ENCODE measurements around the gene SUGCT.

Gene SUGCT

DNA sequence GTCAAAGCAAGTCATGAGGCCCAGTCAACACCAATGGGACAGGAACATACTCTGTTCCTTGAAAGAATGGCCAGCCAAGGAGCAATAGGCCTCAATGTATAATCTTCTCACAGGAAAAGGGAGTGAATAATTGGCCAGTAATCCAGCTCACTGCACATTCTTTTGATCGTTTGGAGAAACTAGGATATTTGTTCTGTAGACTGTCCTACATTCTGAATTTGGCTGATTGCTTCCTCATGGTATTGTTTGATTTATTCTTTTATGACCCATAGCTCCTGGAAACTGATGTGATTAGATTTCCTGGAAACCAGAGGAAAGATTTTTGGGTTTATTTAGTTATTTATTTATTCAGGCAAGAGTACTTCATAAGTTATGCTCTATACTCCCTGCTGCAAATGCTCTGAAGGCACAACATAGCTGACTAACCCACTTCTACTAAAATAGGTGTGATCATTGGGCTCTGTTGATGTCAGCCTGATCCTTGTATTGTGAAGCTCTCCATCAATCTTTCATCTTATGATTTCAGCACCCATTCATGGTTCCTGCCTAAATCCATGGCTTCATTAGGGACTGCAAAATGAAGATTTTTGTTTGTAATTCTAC, 745.2 kb downstream of the SUGCT start:
- Histone ChIP-seq H3K27me3 (ENCODE audit: control insufficient read depth in 5 of 5, insufficient read depth in 4 of 5, low read length in 5 of 5) (no peaks in the 10 kb centered on the region), H3K4me1 (ENCODE audit: control insufficient read depth in 5 of 5, insufficient read depth in 5 of 5, low read length in 5 of 5) (peaks cover 0 to 5% (median 0%) of the 10 kb centered on the region in 5 donors), H3K36me3 (ENCODE audit: control insufficient read depth in 5 of 5, insufficient read depth in 5 of 5, low read length in 5 of 5) (no peaks in the 10 kb centered on the region), H3K9ac (ENCODE audit: low read length in 5 of 5) (no peak overlapping the region), H3K9me3 (ENCODE audit: control insufficient read depth in 5 of 5, low read length in 5 of 5) (no peaks in the 10 kb centered on the region), H3K27ac (ENCODE audit: low read depth, low read length) (no peak overlapping the region), H3K4me3 (ENCODE audit: low read depth in 1 of 5, low read length in 5 of 5) (no peak overlapping the region)

DNA sequence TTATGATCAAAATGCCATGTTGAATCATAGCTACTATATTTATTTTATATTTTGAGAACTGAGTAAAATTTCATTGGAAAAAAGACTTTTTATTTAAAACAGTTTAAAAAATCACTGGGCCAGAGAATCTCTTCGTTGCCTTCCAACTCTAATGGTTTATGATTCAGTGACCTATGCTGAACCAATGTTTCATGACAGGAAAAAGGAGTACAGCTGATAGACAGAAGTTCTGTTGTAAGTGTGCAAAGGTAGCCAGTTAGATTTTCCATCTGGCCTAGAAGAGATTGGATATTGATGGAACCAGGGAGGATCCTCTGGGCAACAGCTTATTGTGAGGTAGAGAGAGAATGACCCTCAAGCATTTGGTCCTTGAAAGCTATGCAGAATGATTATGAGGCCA, 745.8 kb downstream of the SUGCT start:
- H3K27me3 ChIP-seq (ENCODE audit: control insufficient read depth in 5 of 5, insufficient read depth in 4 of 5, low read length in 5 of 5), result no peaks in the 10 kb centered on the region
- no peak overlapping the region for H3K27ac ChIP-seq (ENCODE audit: low read depth, low read length)
- no peaks in the 10 kb centered on the region for H3K36me3 ChIP-seq (ENCODE audit: control insufficient read depth in 5 of 5, insufficient read depth in 5 of 5, low read length in 5 of 5)
- no peak overlapping the region for H3K9ac ChIP-seq (ENCODE audit: low read length in 5 of 5)
- no peaks in the 10 kb centered on the region for H3K9me3 ChIP-seq (ENCODE audit: control insufficient read depth in 5 of 5, low read length in 5 of 5)
- no peak overlapping the region for H3K4me3 ChIP-seq (ENCODE audit: low read depth in 1 of 5, low read length in 5 of 5)
- H3K4me1 ChIP-seq (ENCODE audit: control insufficient read depth in 5 of 5, insufficient read depth in 5 of 5, low read length in 5 of 5), result peaks cover 0 to 5% (median 0%) of the 10 kb centered on the region in 5 donors

DNA sequence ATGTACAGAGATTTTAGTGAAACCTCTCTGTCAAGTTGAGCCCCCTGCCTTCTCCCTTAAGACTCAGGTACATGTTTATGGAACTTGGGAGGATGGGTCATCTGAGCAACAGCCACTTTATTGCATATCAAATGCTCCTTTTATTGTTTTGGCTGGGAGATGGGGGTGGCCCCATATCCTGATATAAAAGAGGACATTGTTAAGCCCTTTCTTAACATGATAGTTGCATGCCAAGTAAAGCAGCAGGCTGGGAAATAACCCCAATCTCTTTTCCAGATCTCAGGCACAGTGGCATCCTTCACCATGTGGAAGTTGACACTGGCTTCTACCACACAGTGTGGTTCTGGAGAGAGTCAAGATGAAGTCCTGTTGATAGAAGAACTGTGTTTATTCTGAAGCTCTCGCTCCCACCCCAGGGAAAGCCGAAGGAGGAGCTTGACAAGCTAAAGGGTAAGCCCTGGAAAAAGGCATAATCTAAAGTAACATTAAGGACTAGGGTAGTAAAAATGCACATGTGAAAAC, 746.7 kb downstream of the SUGCT start:
- no peaks in the 10 kb centered on the region for H3K9me3 ChIP-seq (ENCODE audit: control insufficient read depth in 5 of 5, low read length in 5 of 5)
- peaks cover 0 to 5% (median 0%) of the 10 kb centered on the region in 5 donors for H3K4me1 ChIP-seq (ENCODE audit: control insufficient read depth in 5 of 5, insufficient read depth in 5 of 5, low read length in 5 of 5)
- H3K27ac ChIP-seq (ENCODE audit: low read depth, low read length), result no peak overlapping the region
- no peak overlapping the region for H3K4me3 ChIP-seq (ENCODE audit: low read depth in 1 of 5, low read length in 5 of 5)
- no peaks in the 10 kb centered on the region for H3K36me3 ChIP-seq (ENCODE audit: control insufficient read depth in 5 of 5, insufficient read depth in 5 of 5, low read length in 5 of 5)
- H3K27me3 ChIP-seq (ENCODE audit: control insufficient read depth in 5 of 5, insufficient read depth in 4 of 5, low read length in 5 of 5), result no peaks in the 10 kb centered on the region
- no peak overlapping the region for H3K9ac ChIP-seq (ENCODE audit: low read length in 5 of 5)

DNA sequence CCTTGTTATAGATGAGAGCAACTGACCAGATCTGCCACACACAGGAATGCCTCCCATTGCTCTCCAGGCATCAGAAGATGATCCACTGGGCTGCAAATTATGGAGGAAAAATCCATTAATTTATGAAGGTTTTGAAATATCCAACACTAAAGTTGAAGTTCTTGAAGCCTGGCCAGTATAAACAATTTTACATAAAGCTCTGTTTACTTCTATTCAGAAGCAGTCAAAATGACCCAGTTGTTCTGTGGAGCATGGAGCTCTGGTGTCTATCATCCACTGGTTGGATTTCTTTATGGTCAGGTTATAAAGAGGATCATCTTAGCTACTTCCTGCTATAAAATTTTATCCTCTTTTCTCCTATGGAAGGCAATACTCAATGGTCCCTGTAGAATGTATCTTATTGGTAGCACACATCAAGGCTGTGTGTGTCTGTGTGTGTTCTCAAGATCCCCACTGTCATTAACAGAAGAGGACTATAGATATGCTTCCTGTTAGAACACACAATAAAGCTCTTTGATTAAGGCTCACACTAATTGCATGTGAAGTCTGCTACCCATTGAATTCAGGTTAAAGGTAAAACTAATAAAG, 747.4 kb downstream of the SUGCT start:
- H3K27me3 ChIP-seq (ENCODE audit: control insufficient read depth in 5 of 5, insufficient read depth in 4 of 5, low read length in 5 of 5), result no peaks in the 10 kb centered on the region
- no peak overlapping the region for H3K4me3 ChIP-seq (ENCODE audit: low read depth in 1 of 5, low read length in 5 of 5)
- H3K9me3 ChIP-seq (ENCODE audit: control insufficient read depth in 5 of 5, low read length in 5 of 5), result no peaks in the 10 kb centered on the region
- H3K36me3 ChIP-seq (ENCODE audit: control insufficient read depth in 5 of 5, insufficient read depth in 5 of 5, low read length in 5 of 5), result no peaks in the 10 kb centered on the region
- peaks cover 0 to 5% (median 0%) of the 10 kb centered on the region in 5 donors for H3K4me1 ChIP-seq (ENCODE audit: control insufficient read depth in 5 of 5, insufficient read depth in 5 of 5, low read length in 5 of 5)
- no peak overlapping the region for H3K9ac ChIP-seq (ENCODE audit: low read length in 5 of 5)
- H3K27ac ChIP-seq (ENCODE audit: low read depth, low read length), result no peak overlapping the region

DNA sequence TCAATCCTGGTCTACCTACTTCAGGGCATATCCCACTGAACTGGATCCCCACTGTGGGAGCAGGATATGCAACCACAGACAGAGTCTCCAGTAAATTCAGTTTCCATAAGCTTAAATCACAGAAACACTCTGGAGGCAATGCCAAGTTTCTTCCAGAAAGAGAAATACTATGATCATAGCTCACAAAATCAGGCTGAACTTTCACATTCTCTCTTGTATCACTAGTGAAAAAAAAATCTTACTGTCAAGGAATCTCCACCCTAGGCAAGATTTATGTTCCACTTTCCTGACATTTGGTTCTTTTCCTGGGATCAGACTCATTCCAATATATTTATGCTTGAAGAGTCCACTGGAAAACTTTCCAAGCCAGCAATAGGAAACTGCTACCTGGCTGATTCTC, 749.0 kb downstream of the SUGCT start:
- no peak overlapping the region for H3K9ac ChIP-seq (ENCODE audit: low read length in 5 of 5)
- H3K27ac ChIP-seq (ENCODE audit: low read depth, low read length), result no peak overlapping the region
- peaks cover 0 to 5% (median 0%) of the 10 kb centered on the region in 5 donors for H3K4me1 ChIP-seq (ENCODE audit: control insufficient read depth in 5 of 5, insufficient read depth in 5 of 5, low read length in 5 of 5)
- H3K4me3 ChIP-seq (ENCODE audit: low read depth in 1 of 5, low read length in 5 of 5), result no peak overlapping the region
- no peaks in the 10 kb centered on the region for H3K9me3 ChIP-seq (ENCODE audit: control insufficient read depth in 5 of 5, low read length in 5 of 5)
- no peaks in the 10 kb centered on the region for H3K36me3 ChIP-seq (ENCODE audit: control insufficient read depth in 5 of 5, insufficient read depth in 5 of 5, low read length in 5 of 5)
- no peaks in the 10 kb centered on the region for H3K27me3 ChIP-seq (ENCODE audit: control insufficient read depth in 5 of 5, insufficient read depth in 4 of 5, low read length in 5 of 5)

DNA sequence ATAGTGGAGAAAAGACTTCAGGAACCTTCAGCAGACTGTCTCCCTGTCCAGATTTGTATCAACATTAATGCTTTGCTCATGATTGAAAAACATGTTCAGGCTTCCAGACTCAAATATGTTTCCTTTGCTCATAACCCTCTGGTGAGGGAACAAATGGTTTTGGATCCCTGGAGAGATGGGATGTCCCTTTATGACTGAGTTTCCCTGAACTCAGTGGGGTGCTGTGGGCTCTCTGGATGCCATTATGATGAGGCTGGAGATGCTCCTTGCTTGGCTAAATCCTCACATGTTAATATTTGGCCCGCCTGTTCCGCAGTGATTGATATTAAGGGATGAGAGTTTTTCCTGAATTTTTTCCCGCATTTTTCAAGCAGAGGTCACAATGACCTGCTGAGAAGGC, 749.4 kb downstream of the SUGCT start:
- Histone ChIP-seq H3K4me1 (ENCODE audit: control insufficient read depth in 5 of 5, insufficient read depth in 5 of 5, low read length in 5 of 5) (peaks cover 0 to 5% (median 0%) of the 10 kb centered on the region in 5 donors), H3K36me3 (ENCODE audit: control insufficient read depth in 5 of 5, insufficient read depth in 5 of 5, low read length in 5 of 5) (no peaks in the 10 kb centered on the region), H3K27ac (ENCODE audit: low read depth, low read length) (no peak overlapping the region), H3K9ac (ENCODE audit: low read length in 5 of 5) (no peak overlapping the region), H3K4me3 (ENCODE audit: low read depth in 1 of 5, low read length in 5 of 5) (no peak overlapping the region), H3K27me3 (ENCODE audit: control insufficient read depth in 5 of 5, insufficient read depth in 4 of 5, low read length in 5 of 5) (no peaks in the 10 kb centered on the region), H3K9me3 (ENCODE audit: control insufficient read depth in 5 of 5, low read length in 5 of 5) (no peaks in the 10 kb centered on the region)

DNA sequence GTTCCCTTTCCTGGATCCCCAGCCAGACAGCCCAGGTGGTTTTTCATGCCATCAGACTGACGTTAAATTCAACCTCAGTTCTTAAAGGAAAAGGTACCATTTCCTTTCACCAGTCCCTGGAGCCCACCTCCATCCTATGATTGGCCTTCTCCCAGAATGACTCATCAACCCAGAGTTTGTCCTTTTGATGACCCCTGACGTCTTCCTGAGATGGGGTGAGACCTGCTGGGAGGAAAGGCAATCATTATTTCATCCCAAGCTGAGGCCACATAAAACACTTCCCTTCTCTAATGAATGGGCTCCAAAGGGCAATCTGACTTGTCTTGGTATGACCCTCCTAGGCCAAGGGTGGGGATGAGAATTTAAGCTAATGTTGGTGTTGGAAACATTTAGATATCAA, 750.7 kb downstream of the SUGCT start:
- no peaks in the 10 kb centered on the region for H3K36me3 ChIP-seq (ENCODE audit: control insufficient read depth in 5 of 5, insufficient read depth in 5 of 5, low read length in 5 of 5)
- H3K4me3 ChIP-seq (ENCODE audit: low read depth in 1 of 5, low read length in 5 of 5), result no peak overlapping the region
- H3K9me3 ChIP-seq (ENCODE audit: control insufficient read depth in 5 of 5, low read length in 5 of 5), result peaks cover 0 to 3% (median 0%) of the 10 kb centered on the region in 5 donors
- no peak overlapping the region for H3K27ac ChIP-seq (ENCODE audit: low read depth, low read length)
- H3K4me1 ChIP-seq (ENCODE audit: control insufficient read depth in 5 of 5, insufficient read depth in 5 of 5, low read length in 5 of 5), result peaks cover 0 to 5% (median 0%) of the 10 kb centered on the region in 5 donors
- H3K27me3 ChIP-seq (ENCODE audit: control insufficient read depth in 5 of 5, insufficient read depth in 4 of 5, low read length in 5 of 5), result no peaks in the 10 kb centered on the region
- H3K9ac ChIP-seq (ENCODE audit: low read length in 5 of 5), result no peak overlapping the region

DNA sequence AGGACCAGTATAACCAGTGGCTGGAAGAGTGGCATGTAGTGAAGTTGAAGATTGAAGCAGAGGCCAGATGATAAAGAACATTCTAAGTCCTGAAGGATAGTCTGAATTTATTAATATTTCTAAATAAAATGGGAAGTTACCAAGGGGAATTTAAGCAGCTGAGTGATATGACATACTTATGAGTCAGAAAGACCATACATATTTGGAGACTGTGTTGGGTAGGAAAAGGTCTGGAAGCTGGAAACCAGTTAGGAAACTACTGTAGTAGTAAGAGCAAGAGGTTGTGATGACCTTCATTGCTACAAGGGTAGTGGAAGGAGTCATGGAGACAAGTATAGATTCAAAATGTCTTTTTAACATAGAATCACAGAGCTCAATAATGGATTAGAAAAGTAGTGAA, 752.3 kb downstream of the SUGCT start:
- Histone ChIP-seq H3K4me3 (ENCODE audit: low read depth in 1 of 5, low read length in 5 of 5) (no peak overlapping the region), H3K27ac (ENCODE audit: low read depth, low read length) (no peak overlapping the region), H3K36me3 (ENCODE audit: control insufficient read depth in 5 of 5, insufficient read depth in 5 of 5, low read length in 5 of 5) (no peaks in the 10 kb centered on the region), H3K27me3 (ENCODE audit: control insufficient read depth in 5 of 5, insufficient read depth in 4 of 5, low read length in 5 of 5) (no peaks in the 10 kb centered on the region), H3K4me1 (ENCODE audit: control insufficient read depth in 5 of 5, insufficient read depth in 5 of 5, low read length in 5 of 5) (peaks cover 0 to 5% (median 0%) of the 10 kb centered on the region in 5 donors), H3K9me3 (ENCODE audit: control insufficient read depth in 5 of 5, low read length in 5 of 5) (peaks cover 0 to 7% (median 4%) of the 10 kb centered on the region in 5 donors), H3K9ac (ENCODE audit: low read length in 5 of 5) (no peak overlapping the region)

DNA sequence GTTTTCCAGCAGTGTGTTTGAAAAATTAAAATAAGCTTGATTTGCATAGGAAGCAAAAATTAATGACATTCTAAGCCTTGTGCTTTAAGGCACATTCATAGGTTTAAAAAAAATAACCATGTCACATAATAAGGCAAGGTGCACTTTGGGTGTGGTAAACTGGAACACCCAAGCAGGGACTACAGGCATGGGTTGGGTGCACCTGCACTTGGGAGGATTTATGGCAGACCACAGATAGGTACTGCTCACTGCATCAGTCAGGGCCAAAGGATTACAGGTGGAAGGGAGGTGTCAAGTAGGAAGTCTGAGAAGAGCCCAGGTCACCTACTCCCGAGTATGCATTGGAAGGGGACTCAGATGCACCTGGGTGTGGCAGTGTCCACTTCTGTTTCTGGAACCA, 753.7 kb downstream of the SUGCT start:
- H3K36me3 ChIP-seq (ENCODE audit: control insufficient read depth in 5 of 5, insufficient read depth in 5 of 5, low read length in 5 of 5), result no peaks in the 10 kb centered on the region
- peaks cover 0 to 5% (median 0%) of the 10 kb centered on the region in 5 donors for H3K4me1 ChIP-seq (ENCODE audit: control insufficient read depth in 5 of 5, insufficient read depth in 5 of 5, low read length in 5 of 5)
- H3K27ac ChIP-seq (ENCODE audit: low read depth, low read length), result no peak overlapping the region
- no peak overlapping the region for H3K4me3 ChIP-seq (ENCODE audit: low read depth in 1 of 5, low read length in 5 of 5)
- peaks cover 0 to 7% (median 4%) of the 10 kb centered on the region in 5 donors for H3K9me3 ChIP-seq (ENCODE audit: control insufficient read depth in 5 of 5, low read length in 5 of 5)
- H3K27me3 ChIP-seq (ENCODE audit: control insufficient read depth in 5 of 5, insufficient read depth in 4 of 5, low read length in 5 of 5), result no peaks in the 10 kb centered on the region
- no peak overlapping the region for H3K9ac ChIP-seq (ENCODE audit: low read length in 5 of 5)

DNA sequence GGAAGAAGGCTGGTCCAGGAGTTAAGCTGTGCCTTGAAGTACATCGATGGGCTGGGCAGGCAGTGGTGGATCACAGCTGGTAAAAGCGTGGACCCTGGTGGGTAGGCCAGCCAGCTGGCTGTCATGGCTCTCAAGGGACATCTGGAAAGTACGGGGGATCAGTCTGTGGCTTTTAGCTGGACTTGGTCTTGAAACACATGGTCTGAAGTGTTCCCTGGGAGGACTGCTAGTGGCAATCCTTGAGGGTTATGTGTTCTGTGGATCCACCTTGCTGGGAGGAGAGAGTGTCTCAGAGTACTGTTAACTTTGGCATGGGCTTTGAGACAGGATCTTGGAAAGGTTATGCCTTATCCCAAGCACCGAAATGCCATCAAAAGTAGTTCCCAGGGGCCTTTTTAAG, 754.3 kb downstream of the SUGCT start:
- Histone ChIP-seq H3K27ac (ENCODE audit: low read depth, low read length) (no peak overlapping the region), H3K4me1 (ENCODE audit: control insufficient read depth in 5 of 5, insufficient read depth in 5 of 5, low read length in 5 of 5) (no peaks in the 10 kb centered on the region), H3K4me3 (ENCODE audit: low read depth in 1 of 5, low read length in 5 of 5) (no peak overlapping the region), H3K27me3 (ENCODE audit: control insufficient read depth in 5 of 5, insufficient read depth in 4 of 5, low read length in 5 of 5) (no peaks in the 10 kb centered on the region), H3K36me3 (ENCODE audit: control insufficient read depth in 5 of 5, insufficient read depth in 5 of 5, low read length in 5 of 5) (no peaks in the 10 kb centered on the region), H3K9me3 (ENCODE audit: control insufficient read depth in 5 of 5, low read length in 5 of 5) (peaks cover 0 to 7% (median 4%) of the 10 kb centered on the region in 5 donors), H3K9ac (ENCODE audit: low read length in 5 of 5) (no peak overlapping the region)

All from subcutaneous abdominal adipose tissue (tissue), 5 donors.